ENCODE data around the gene GALNT16.
A peak's percentile ranks its signal among the peaks of the same experiment; 100 is the strongest.

The GALNT16 gene

DNA sequence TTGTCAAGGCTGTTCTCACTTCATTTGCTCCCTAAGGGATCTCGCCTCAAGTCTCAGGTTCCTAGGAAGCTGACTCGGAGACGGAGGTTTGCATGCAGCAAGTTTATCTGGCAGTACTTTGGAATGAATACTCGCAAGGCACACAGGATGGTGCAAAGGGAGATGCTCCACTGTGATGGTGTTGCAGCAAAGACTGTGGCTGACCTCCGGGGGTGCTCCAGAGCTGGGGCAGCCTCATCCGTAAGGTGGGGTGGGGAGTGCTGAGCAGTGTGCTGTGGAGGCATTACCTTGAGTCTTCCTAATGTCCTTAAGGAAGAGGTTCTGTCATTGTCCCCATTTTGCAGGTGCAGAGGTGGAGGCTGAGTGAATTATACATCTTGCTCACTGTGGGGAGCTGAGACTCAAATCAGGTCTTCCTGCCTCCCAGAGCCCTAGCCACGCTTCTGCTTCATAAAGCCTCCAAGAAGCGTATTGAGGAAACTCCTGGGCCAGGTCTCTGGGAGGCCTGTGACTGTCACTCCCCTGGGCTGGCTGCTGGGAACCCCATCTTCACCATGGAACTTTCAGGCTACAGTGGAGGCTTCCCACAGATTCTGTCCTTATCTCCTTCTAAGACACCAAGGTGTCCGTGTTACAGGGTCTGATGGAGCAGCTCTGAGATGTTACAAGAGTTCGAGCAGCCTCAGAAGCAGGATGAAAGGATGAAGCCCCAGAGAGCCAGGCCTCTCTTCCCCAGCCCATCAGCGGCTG, 39.5 kb downstream of the GALNT16 start:
- TF ChIP-seq ZC3H10 (CRISPR knock-in tag; IDR thresholded peaks at IDR 0.05) (no peak), SNAI2 (CRISPR knock-in tag; IDR thresholded peaks at IDR 0.05) (no peak), RARB (CRISPR knock-in tag; IDR thresholded peaks at IDR 0.05) (no peak), ZFP30 (CRISPR knock-in tag; IDR thresholded peaks at IDR 0.05) (no peak), GLIS3 (CRISPR knock-in tag; IDR thresholded peaks at IDR 0.05) (no peak), OSR1 (CRISPR knock-in tag; IDR thresholded peaks at IDR 0.05) (no peak), TCF4 (CRISPR knock-in tag; IDR thresholded peaks at IDR 0.05; ENCODE audit: borderline replicate concordance) (no peak), CSDC2 (CRISPR knock-in tag; IDR thresholded peaks at IDR 0.05) (no peak), PPARA (CRISPR knock-in tag; IDR thresholded peaks at IDR 0.05; ENCODE audit: borderline replicate concordance) (no peak)
- TF ChIP-seq, protein P1, sequence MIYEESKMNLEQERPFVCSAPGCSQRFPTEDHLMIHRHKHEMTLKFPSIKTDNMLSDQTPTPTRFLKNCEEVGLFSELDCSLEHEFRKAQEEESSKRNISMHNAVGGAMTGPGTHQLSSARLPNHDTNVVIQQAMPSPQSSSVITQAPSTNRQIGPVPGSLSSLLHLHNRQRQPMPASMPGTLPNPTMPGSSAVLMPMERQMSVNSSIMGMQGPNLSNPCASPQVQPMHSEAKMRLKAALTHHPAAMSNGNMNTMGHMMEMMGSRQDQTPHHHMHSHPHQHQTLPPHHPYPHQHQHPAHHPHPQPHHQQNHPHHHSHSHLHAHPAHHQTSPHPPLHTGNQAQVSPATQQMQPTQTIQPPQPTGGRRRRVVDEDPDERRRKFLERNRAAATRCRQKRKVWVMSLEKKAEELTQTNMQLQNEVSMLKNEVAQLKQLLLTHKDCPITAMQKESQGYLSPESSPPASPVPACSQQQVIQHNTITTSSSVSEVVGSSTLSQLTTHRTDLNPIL (CRISPR knock-in tag; IDR thresholded peaks at IDR 0.05; ENCODE audit: low read depth) = no peak
- TF ChIP-seq, protein P2, sequence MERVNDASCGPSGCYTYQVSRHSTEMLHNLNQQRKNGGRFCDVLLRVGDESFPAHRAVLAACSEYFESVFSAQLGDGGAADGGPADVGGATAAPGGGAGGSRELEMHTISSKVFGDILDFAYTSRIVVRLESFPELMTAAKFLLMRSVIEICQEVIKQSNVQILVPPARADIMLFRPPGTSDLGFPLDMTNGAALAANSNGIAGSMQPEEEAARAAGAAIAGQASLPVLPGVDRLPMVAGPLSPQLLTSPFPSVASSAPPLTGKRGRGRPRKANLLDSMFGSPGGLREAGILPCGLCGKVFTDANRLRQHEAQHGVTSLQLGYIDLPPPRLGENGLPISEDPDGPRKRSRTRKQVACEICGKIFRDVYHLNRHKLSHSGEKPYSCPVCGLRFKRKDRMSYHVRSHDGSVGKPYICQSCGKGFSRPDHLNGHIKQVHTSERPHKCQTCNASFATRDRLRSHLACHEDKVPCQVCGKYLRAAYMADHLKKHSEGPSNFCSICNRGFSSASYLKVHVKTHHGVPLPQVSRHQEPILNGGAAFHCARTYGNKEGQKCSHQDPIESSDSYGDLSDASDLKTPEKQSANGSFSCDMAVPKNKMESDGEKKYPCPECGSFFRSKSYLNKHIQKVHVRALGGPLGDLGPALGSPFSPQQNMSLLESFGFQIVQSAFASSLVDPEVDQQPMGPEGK (CRISPR knock-in tag; IDR thresholded peaks at IDR 0.05; ENCODE audit: borderline replicate concordance) = no peak
- TF ChIP-seq, protein P3, sequence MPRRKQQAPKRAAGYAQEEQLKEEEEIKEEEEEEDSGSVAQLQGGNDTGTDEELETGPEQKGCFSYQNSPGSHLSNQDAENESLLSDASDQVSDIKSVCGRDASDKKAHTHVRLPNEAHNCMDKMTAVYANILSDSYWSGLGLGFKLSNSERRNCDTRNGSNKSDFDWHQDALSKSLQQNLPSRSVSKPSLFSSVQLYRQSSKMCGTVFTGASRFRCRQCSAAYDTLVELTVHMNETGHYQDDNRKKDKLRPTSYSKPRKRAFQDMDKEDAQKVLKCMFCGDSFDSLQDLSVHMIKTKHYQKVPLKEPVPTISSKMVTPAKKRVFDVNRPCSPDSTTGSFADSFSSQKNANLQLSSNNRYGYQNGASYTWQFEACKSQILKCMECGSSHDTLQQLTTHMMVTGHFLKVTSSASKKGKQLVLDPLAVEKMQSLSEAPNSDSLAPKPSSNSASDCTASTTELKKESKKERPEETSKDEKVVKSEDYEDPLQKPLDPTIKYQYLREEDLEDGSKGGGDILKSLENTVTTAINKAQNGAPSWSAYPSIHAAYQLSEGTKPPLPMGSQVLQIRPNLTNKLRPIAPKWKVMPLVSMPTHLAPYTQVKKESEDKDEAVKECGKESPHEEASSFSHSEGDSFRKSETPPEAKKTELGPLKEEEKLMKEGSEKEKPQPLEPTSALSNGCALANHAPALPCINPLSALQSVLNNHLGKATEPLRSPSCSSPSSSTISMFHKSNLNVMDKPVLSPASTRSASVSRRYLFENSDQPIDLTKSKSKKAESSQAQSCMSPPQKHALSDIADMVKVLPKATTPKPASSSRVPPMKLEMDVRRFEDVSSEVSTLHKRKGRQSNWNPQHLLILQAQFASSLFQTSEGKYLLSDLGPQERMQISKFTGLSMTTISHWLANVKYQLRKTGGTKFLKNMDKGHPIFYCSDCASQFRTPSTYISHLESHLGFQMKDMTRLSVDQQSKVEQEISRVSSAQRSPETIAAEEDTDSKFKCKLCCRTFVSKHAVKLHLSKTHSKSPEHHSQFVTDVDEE (CRISPR knock-in tag; IDR thresholded peaks at IDR 0.05) = no peak
- TF ChIP-seq, protein P4, sequence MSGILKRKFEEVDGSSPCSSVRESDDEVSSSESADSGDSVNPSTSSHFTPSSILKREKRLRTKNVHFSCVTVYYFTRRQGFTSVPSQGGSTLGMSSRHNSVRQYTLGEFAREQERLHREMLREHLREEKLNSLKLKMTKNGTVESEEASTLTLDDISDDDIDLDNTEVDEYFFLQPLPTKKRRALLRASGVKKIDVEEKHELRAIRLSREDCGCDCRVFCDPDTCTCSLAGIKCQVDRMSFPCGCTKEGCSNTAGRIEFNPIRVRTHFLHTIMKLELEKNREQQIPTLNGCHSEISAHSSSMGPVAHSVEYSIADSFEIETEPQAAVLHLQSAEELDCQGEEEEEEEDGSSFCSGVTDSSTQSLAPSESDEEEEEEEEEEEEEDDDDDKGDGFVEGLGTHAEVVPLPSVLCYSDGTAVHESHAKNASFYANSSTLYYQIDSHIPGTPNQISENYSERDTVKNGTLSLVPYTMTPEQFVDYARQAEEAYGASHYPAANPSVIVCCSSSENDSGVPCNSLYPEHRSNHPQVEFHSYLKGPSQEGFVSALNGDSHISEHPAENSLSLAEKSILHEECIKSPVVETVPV (CRISPR knock-in tag; IDR thresholded peaks at IDR 0.05) = no peak
- ATAC-seq = peak; percentile 84

DNA sequence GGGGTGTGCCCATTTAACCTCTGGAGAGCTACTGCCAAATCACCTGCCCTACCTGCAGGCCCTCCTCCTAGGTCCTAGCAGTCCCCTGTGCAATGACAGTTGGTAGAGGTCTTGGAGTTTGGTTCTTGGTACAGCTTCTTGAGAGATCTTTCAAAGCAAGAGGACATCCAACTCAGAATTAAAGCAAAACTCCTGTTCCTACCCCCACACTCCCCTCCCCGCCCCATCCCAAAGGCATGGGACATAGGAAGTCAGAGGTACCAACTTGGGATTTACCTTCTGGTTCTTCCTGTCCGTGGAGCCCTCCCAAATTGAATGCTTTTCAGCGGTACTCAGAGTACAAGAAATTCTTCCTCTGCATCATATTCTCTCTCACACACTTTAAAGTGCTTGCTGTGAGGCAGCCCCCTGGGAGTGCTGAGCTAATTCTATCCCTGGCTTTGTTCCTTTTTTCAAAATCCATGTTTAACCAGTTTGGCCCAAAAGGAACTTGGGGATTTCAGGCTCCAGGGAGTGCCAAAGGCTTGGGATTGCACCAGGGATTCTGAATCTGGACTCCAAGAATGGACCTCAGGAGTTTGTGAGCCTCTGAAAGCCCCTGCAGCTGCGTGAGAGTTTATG, 40.8 kb downstream of the GALNT16 start:
- no peak for ATAC-seq

More for the DNA sequence above, 40.8 kb downstream of the GALNT16 start:
- TF ChIP-seq CSDC2 (CRISPR knock-in tag; IDR thresholded peaks at IDR 0.05) (no peak), PPARA (CRISPR knock-in tag; IDR thresholded peaks at IDR 0.05; ENCODE audit: borderline replicate concordance) (no peak), ZFP3 (CRISPR knock-in tag; IDR thresholded peaks at IDR 0.05) (no peak), ZFP30 (CRISPR knock-in tag; IDR thresholded peaks at IDR 0.05) (no peak), GLIS3 (CRISPR knock-in tag; IDR thresholded peaks at IDR 0.05) (no peak), ARNTL (CRISPR knock-in tag; IDR thresholded peaks at IDR 0.05; ENCODE audit: borderline replicate concordance, low read depth) (no peak), OSR1 (CRISPR knock-in tag; IDR thresholded peaks at IDR 0.05) (no peak), ZC3H10 (CRISPR knock-in tag; IDR thresholded peaks at IDR 0.05) (no peak), ZNF565 (CRISPR knock-in tag; conservative IDR thresholded peaks at IDR 0.05; ENCODE audit: low read depth) (no peak), TCF4 (CRISPR knock-in tag; IDR thresholded peaks at IDR 0.05; ENCODE audit: borderline replicate concordance) (no peak), TOX (CRISPR knock-in tag; IDR thresholded peaks at IDR 0.05; ENCODE audit: borderline replicate concordance) (no peak), ZNF70 (CRISPR knock-in tag; IDR thresholded peaks at IDR 0.05) (no peak), ZNF8 (CRISPR knock-in tag; IDR thresholded peaks at IDR 0.05) (no peak), ESRRG (CRISPR knock-in tag; IDR thresholded peaks at IDR 0.05) (no peak), BACH2 (CRISPR knock-in tag; IDR thresholded peaks at IDR 0.05; ENCODE audit: borderline replicate concordance) (no peak), SNAI2 (CRISPR knock-in tag; IDR thresholded peaks at IDR 0.05) (no peak), RARB (CRISPR knock-in tag; IDR thresholded peaks at IDR 0.05) (no peak)
- TF ChIP-seq, protein P1 (CRISPR knock-in tag; IDR thresholded peaks at IDR 0.05; ENCODE audit: low read depth) = no peak
- TF ChIP-seq, protein P2 (CRISPR knock-in tag; IDR thresholded peaks at IDR 0.05; ENCODE audit: borderline replicate concordance) = no peak

Measured in SK-N-SH treated with all-trans-retinoic acid at 6 μM for 48 hours (cell line).